Measurements from ENCODE around the gene ATP5F1D. TPM values are rescaled to one million over a fixed set of nuclear protein-coding genes. Genes with fewer than 3 reads are reported as not detected.

The ATP5F1D gene
- total and polyA plus RNA-seq, 2 of the 8 experiments (the other 6 are each of a cell fraction or from before 2014, with no cell fraction given) = 174 to 249 TPM

- TF ChIP-seq, protein P1, sequence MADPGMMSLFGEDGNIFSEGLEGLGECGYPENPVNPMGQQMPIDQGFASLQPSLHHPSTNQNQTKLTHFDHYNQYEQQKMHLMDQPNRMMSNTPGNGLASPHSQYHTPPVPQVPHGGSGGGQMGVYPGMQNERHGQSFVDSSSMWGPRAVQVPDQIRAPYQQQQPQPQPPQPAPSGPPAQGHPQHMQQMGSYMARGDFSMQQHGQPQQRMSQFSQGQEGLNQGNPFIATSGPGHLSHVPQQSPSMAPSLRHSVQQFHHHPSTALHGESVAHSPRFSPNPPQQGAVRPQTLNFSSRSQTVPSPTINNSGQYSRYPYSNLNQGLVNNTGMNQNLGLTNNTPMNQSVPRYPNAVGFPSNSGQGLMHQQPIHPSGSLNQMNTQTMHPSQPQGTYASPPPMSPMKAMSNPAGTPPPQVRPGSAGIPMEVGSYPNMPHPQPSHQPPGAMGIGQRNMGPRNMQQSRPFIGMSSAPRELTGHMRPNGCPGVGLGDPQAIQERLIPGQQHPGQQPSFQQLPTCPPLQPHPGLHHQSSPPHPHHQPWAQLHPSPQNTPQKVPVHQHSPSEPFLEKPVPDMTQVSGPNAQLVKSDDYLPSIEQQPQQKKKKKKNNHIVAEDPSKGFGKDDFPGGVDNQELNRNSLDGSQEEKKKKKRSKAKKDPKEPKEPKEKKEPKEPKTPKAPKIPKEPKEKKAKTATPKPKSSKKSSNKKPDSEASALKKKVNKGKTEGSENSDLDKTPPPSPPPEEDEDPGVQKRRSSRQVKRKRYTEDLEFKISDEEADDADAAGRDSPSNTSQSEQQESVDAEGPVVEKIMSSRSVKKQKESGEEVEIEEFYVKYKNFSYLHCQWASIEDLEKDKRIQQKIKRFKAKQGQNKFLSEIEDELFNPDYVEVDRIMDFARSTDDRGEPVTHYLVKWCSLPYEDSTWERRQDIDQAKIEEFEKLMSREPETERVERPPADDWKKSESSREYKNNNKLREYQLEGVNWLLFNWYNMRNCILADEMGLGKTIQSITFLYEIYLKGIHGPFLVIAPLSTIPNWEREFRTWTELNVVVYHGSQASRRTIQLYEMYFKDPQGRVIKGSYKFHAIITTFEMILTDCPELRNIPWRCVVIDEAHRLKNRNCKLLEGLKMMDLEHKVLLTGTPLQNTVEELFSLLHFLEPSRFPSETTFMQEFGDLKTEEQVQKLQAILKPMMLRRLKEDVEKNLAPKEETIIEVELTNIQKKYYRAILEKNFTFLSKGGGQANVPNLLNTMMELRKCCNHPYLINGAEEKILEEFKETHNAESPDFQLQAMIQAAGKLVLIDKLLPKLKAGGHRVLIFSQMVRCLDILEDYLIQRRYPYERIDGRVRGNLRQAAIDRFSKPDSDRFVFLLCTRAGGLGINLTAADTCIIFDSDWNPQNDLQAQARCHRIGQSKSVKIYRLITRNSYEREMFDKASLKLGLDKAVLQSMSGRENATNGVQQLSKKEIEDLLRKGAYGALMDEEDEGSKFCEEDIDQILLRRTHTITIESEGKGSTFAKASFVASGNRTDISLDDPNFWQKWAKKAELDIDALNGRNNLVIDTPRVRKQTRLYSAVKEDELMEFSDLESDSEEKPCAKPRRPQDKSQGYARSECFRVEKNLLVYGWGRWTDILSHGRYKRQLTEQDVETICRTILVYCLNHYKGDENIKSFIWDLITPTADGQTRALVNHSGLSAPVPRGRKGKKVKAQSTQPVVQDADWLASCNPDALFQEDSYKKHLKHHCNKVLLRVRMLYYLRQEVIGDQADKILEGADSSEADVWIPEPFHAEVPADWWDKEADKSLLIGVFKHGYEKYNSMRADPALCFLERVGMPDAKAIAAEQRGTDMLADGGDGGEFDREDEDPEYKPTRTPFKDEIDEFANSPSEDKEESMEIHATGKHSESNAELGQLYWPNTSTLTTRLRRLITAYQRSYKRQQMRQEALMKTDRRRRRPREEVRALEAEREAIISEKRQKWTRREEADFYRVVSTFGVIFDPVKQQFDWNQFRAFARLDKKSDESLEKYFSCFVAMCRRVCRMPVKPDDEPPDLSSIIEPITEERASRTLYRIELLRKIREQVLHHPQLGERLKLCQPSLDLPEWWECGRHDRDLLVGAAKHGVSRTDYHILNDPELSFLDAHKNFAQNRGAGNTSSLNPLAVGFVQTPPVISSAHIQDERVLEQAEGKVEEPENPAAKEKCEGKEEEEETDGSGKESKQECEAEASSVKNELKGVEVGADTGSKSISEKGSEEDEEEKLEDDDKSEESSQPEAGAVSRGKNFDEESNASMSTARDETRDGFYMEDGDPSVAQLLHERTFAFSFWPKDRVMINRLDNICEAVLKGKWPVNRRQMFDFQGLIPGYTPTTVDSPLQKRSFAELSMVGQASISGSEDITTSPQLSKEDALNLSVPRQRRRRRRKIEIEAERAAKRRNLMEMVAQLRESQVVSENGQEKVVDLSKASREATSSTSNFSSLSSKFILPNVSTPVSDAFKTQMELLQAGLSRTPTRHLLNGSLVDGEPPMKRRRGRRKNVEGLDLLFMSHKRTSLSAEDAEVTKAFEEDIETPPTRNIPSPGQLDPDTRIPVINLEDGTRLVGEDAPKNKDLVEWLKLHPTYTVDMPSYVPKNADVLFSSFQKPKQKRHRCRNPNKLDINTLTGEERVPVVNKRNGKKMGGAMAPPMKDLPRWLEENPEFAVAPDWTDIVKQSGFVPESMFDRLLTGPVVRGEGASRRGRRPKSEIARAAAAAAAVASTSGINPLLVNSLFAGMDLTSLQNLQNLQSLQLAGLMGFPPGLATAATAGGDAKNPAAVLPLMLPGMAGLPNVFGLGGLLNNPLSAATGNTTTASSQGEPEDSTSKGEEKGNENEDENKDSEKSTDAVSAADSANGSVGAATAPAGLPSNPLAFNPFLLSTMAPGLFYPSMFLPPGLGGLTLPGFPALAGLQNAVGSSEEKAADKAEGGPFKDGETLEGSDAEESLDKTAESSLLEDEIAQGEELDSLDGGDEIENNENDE (IDR thresholded peaks at IDR 0.05; ENCODE audit: insufficient replicate concordance, low read length) = no peak
- TF ChIP-seq BACH1 (IDR thresholded peaks at IDR 0.05; ENCODE audit: low read length) (no peak), SIN3A (conservative IDR thresholded peaks at IDR 0.05 in 1 of 2, IDR thresholded peaks at IDR 0.05 in 1 of 2; ENCODE audit: low read depth in 1 of 2, low read length in 2 of 2) (no peak), TBP (IDR thresholded peaks at IDR 0.05; ENCODE audit: low read depth, low read length) (no peak), SRF (IDR thresholded peaks at IDR 0.05; ENCODE audit: low read depth, low read length) (no peak), RXRA (IDR thresholded peaks at IDR 0.05; ENCODE audit: insufficient read depth, low read depth, low read length) (no peak)
- TF ChIP-seq, protein P2, sequence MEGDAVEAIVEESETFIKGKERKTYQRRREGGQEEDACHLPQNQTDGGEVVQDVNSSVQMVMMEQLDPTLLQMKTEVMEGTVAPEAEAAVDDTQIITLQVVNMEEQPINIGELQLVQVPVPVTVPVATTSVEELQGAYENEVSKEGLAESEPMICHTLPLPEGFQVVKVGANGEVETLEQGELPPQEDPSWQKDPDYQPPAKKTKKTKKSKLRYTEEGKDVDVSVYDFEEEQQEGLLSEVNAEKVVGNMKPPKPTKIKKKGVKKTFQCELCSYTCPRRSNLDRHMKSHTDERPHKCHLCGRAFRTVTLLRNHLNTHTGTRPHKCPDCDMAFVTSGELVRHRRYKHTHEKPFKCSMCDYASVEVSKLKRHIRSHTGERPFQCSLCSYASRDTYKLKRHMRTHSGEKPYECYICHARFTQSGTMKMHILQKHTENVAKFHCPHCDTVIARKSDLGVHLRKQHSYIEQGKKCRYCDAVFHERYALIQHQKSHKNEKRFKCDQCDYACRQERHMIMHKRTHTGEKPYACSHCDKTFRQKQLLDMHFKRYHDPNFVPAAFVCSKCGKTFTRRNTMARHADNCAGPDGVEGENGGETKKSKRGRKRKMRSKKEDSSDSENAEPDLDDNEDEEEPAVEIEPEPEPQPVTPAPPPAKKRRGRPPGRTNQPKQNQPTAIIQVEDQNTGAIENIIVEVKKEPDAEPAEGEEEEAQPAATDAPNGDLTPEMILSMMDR (IDR thresholded peaks at IDR 0.05; ENCODE audit: control extremely low read depth in 1 of 3, insufficient read depth in 1 of 3, low read depth in 1 of 3, low read length in 3 of 3) = no peak
Measured at GRCh38 chr19:1224847-1225246, 16.7 kb upstream of the ATP5F1D start (continued).

Data from H1 (cell line).